Bronchial epithelial cell (primary cell): ENCODE results near the gene CTDP1. TPM values are rescaled to one million over a fixed set of nuclear protein-coding genes. Genes with fewer than 3 reads are reported as not detected.

Experiments used
- DNase-seq: peaks from one replicate; pipeline ENCODE4 v3.0.0-alpha.2; 2010; ENCODE audit warnings: low read depth
- FAIRE-seq: peaks from 2 replicates; lab custom pipeline; 2011; peaks lifted over from hg19 to GRCh38; lab: Jason Lieb, UNC
- H3K27me3 ChIP-seq: 2 replicates; pipeline ENCODE4 v1.5.1; 2011; ENCODE audit warnings: low read length; ENCODE audit not compliant: control insufficient read depth, insufficient read depth
- H3K36me3 ChIP-seq: 2 replicates; pipeline ENCODE4 v1.5.1; 2011; ENCODE audit warnings: low read length; ENCODE audit not compliant: control insufficient read depth, insufficient read depth
- H3K4me3 ChIP-seq: 2 replicates; pipeline ENCODE4 v1.5.1; 2011; ENCODE audit warnings: mild to moderate bottlenecking, low read depth, low read length, control low read depth
- total RNA-seq: library from RNA; depleted of rRNA; stranded (reverse); fragments of >200 nt; gene quantifications from 2 replicates; pipeline ENCODE4 v1.2.1, GENCODE V29; 2014
- TF ChIP-seq, protein P1 (sequence below): IDR thresholded peaks from 2 replicates; pipeline ENCODE4 v1.5.1; 2011; ENCODE audit warnings: mild to moderate bottlenecking, moderate library complexity, low read length, control low read depth, inconsistent platforms; ENCODE audit not compliant: insufficient read depth, severe bottlenecking

Gene CTDP1
- total RNA-seq, 1 donor from 2014 or later = 27.1 TPM

DNA sequence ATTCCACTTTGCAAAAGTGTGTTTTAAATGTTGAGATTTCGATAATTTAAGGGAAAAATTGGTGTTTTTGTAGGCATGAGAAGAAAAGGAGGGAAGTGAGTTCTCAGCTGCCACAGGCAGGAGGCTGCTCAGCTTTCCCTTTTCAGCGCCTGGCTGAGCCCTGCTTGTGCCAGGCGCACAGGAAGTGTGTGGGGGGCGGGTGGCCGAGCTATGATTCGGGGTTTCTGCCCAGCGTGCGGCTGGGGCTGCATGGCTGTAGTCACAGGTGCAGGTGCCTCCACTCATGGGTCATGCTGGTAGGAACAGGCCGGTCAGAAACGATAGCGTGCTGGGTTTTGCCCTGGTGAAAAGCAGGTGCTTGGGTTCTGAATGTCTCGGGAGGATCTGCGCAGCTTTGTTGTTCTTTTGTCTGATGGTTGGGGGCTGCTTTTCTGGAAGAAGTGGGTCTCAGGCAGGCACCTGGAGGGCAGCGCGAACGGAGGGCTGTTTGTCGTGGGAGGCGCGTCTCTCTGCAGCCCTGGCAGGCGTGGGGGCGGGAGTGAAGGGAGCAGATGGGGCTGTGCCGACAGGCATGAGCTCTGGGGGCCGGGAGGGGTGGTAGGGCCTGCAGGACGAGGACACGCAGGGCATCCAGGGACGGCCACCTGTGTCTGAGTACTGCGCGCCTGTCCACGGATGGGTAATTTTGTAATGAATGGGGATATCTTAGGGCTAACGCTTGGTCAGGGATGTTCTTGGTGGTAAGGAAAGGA lies 120.2 kb downstream of the CTDP1 start:
- no peak for DNase-seq
- no peaks in the 10 kb centered on the region for H3K36me3 ChIP-seq
- TF ChIP-seq, protein P1, sequence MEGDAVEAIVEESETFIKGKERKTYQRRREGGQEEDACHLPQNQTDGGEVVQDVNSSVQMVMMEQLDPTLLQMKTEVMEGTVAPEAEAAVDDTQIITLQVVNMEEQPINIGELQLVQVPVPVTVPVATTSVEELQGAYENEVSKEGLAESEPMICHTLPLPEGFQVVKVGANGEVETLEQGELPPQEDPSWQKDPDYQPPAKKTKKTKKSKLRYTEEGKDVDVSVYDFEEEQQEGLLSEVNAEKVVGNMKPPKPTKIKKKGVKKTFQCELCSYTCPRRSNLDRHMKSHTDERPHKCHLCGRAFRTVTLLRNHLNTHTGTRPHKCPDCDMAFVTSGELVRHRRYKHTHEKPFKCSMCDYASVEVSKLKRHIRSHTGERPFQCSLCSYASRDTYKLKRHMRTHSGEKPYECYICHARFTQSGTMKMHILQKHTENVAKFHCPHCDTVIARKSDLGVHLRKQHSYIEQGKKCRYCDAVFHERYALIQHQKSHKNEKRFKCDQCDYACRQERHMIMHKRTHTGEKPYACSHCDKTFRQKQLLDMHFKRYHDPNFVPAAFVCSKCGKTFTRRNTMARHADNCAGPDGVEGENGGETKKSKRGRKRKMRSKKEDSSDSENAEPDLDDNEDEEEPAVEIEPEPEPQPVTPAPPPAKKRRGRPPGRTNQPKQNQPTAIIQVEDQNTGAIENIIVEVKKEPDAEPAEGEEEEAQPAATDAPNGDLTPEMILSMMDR = no peak
- FAIRE-seq = no peak
- H3K27me3 ChIP-seq = peaks cover 25% of the 10 kb centered on the region
- H3K4me3 ChIP-seq = no peak overlapping the region

DNA sequence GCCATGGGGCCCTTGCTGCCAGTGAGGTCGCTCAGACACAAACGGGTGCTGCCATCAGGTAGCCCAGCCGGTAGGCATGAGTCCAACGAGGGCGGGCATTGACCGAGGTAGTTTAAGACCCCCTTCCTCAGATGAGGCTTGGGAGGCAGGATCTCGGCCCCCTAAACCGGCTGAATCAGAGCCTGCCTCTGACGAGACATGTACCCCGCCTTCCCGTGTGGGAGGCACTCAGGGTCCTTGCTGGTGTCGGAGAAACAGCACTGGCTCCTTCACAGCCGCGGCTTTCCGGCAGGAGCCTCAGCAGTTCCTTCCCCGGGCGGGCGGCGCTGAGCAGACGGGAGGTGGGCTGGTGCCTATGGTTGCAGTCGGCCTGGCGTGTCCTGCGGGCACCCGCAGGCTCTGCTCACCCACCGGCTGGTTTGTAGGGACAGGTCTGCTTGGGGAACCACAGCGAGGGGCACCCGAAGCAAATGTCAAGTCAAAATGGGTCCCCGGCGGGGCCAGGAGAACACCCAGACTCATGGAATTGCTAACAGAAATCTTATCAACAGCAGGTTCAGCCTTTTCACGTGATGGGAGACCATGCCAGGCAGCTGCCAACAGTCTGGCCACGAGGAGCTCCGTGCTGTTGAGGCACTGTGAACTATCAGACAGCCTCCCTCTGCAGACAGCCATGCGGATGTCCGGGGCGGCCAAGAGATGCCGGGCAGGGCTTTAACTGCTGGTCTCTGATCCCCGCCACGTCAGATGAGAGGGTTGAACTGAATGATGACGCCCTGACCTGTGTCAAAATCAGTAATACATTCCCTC lies 121.0 kb downstream of the CTDP1 start:
- H3K27me3 ChIP-seq = peaks cover 25% of the 10 kb centered on the region
- no peaks in the 10 kb centered on the region for H3K36me3 ChIP-seq
- FAIRE-seq (no peak), DNase-seq (no peak)
- H3K4me3 ChIP-seq = no peak overlapping the region
- TF ChIP-seq, protein P1 = no peak

DNA sequence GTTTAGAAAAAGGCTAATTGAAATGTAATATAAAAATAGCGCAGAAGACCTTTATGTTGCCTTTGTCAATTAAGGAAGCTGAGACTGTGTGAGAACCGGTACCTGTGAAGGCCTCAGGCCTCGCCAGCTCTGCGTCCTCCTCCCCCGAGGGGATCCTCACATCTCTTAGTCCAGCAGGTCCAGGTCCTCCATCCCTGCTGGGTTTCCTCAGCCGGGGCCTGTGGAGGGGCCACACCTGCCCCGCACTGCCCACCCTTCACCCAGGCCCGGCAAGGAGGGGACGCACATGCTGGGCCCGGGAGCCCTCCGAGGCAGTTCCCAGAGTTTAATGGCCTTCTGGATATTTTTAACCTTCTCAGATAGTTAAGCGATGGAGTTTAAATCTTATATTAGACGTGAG lies 121.6 kb downstream of the CTDP1 start:
- Histone ChIP-seq H3K36me3 (no peaks in the 10 kb centered on the region), H3K4me3 (no peak overlapping the region), H3K27me3 (peaks cover 25% of the 10 kb centered on the region)
- DNase-seq = no peak
- FAIRE-seq = no peak
- TF ChIP-seq, protein P1 = no peak

DNA sequence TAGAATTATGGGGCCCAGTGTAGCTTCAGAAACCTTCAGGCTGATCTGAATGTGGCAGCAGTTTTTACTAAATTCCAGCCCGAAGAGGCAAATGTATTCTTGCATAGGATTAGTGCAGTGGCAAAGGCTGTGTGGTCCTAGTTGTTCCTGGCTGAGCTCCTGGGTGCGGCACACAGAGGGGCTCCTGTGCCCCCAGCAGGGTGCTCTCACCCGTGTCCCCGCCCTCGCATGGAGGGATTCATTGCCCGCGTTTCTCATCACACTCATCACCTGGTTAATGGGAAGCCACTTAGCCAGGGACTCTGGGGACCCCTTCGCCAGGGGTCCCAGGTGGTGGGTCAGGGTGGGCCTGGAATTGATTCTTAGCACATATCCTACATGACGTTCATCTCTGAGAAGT lies 122.0 kb downstream of the CTDP1 start:
- Histone ChIP-seq H3K36me3 (no peaks in the 10 kb centered on the region), H3K27me3 (peaks cover 22% of the 10 kb centered on the region), H3K4me3 (no peak overlapping the region)
- no peak for DNase-seq
- TF ChIP-seq, protein P1 = no peak
- FAIRE-seq = no peak

DNA sequence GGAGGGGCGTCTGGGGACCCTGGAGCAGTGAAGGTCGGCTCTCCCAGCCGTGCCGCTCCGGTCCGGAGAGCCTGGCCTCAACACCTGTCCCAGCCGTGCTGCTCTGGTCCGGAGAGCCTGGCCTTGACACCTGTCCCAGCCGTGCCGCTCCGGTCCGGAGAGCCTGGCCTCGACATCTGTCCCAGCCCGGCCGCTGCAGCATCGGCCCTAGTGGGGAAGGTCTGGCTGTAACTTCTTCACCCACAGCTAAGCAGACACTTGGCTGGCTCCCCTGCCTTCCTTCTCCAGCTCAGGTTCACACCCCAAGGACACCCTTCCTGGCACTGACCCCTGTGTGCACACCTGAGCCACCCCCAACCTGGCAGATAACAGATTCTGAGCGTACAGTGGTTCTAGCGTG lies 122.7 kb downstream of the CTDP1 start:
- TF ChIP-seq, protein P1 = no peak
- Histone ChIP-seq H3K27me3 (peaks cover 17% of the 10 kb centered on the region), H3K36me3 (no peaks in the 10 kb centered on the region), H3K4me3 (no peak overlapping the region)
- DNase-seq = no peak
- FAIRE-seq = no peak
